Heart left ventricle (tissue), 16 donors: Measurements from ENCODE around the gene AXDND1. TPM values are rescaled to one million over a fixed set of nuclear protein-coding genes. Genes with fewer than 3 reads are reported as not detected.

ENCODE experiments used
- ATAC-seq, 4 donors: fragments of 200-7000 bp; cut with Tn5 transposase; one replicate each; pipeline ENCODE4 v1.9.1; 2020 to 2022; ENCODE audit warnings: moderate library complexity in 4 of 4, mild to moderate bottlenecking in 3 of 4, moderate number of reproducible peaks in 1 of 4
- DNase-seq, 5 donors: peaks; one replicate each; pipeline ENCODE4 v3.0.0-alpha.2; 2020
- H3K27ac ChIP-seq, 12 donors: fragments of 200-600 bp; sonication (generic) in 4 of 12; one replicate each; pipeline versions ENCODE4 v1.5.0 to v1.8.0; 2016 to 2022; ENCODE audit warnings: mild to moderate bottlenecking in 2 of 12
- H3K27me3 ChIP-seq, 9 donors: fragments of 200-600 bp; sonication (generic) in 2 of 9; one replicate each; pipeline versions ENCODE4 v1.5.1 to v1.8.0; 2016 to 2022; ENCODE audit warnings: mild to moderate bottlenecking in 3 of 9
- H3K36me3 ChIP-seq, 9 donors: fragments of 200-600 bp; sonication (generic) in 2 of 9; one replicate each; pipeline versions ENCODE4 v1.5.0 to v1.8.0; 2018 to 2022; ENCODE audit warnings: mild to moderate bottlenecking in 2 of 9
- H3K4me1 ChIP-seq, 12 donors: fragments of 200-600 bp; sonication (generic) in 4 of 12; one replicate each; pipeline versions ENCODE4 v1.5.0 to v1.8.0; 2016 to 2022; ENCODE audit warnings: mild to moderate bottlenecking in 3 of 12
- H3K4me3 ChIP-seq, 12 donors: fragments of 200-600 bp; sonication (generic) in 4 of 12; one replicate each; pipeline versions ENCODE4 v1.5.0 to v1.8.0; 2017 to 2022; ENCODE audit warnings: mild to moderate bottlenecking in 9 of 12, moderate library complexity in 4 of 12
- H3K9me3 ChIP-seq, 12 donors: fragments of 200-600 bp; sonication (generic) in 4 of 12; one replicate each; pipeline versions ENCODE4 v1.5.0 to v1.8.0; 2016 to 2022; ENCODE audit warnings: mild to moderate bottlenecking in 1 of 12
- CTCF ChIP-seq, 12 donors: fragments of 200-600 bp; sonication (generic) in 4 of 12; IDR thresholded peaks; one replicate each; pipeline versions ENCODE4 v1.5.0 to v1.8.0; 2018 to 2022; ENCODE audit warnings: antibody characterized with exemption in 12 of 12, mild to moderate bottlenecking in 5 of 12
- POLR2A ChIP-seq, 2 donors: fragments of 450-650 bp; IDR thresholded peaks; one replicate each; pipeline ENCODE4 v1.6.1; 2017; ENCODE audit warnings: antibody characterized with exemption in 2 of 2, mild to moderate bottlenecking in 2 of 2, moderate library complexity in 2 of 2
- WGBS, 4 donors: extraction: QIAGEN DNeasy Blood & Tissue Kit in 2 of 4; methylation state at CpG; one replicate each; pipeline versions ENCODE4 v1.1.5 to v1.1.7; 2013 to 2018; 5-methylcytosine and 5-hydroxymethylcytosine counted together
- intact Hi-C, 10 donors: fragments of 100-400 bp; cut with DNase I; formaldehyde crosslinking; loops; one replicate each; pipeline versions ENCODE4 v1.11.1 to v1.14.2; 2022
- polyA plus RNA-seq, 2 donors: library from polyadenylated mRNA; stranded (reverse); fragments of 200-250 nt; gene quantifications; one replicate each; pipeline ENCODE4 v1.2.3, GENCODE V29; 2013
- total RNA-seq, 9 donors: library from RNA; depleted of rRNA in 2 of 9; stranded (reverse); fragments of >200 nt in 2 of 9; fragmentation: NEBNext Ultra II Directional in 3 of 9; extraction: Animal tissue kit (Norgen Biotek cat#: 25700) in 3 of 9; gene quantifications; one replicate each; pipeline versions ENCODE4 v1.1.0 to v1.2.4, GENCODE V29; 2016 to 2023
- donor health status: ischemic (EF 13 %, LVEDD 7.1; RV severe dilation, severe dysfunction).
- donor health status: healthy with polysubstance abuse.
- donor health status: DM: no; HTN: yes; CAD: no.
- donor health status: DM: no; HTN: no; CAD: no.
- donor health status: ischemic (EF 25% LVEDD 6.9; RV normal size, moderate dysfunction).
- donor health status: ischemic (EF 25% LVEDD 5.7; RV mildly dilated, moderate dysfunction).
- donor health status: healthy.
- donor health status: DM: yes; HTN: yes; CAD: no.
- donor health status: ischemic (EF 35%, LVEDD 5.7; RV mildly dilated, moderate dysfunction).
- donor health status: nonischemic (EF 11% LVEDD 7.7; RV severe dilation, severe dysfunction).
- donor health status: DM: yes; HTN: yes; CAD: no.
- donor health status: PGD.
- donor health status: ischemic (EF 29% LVEDD 5.4; RV normal size, mild dysfunction).
- donor health status: nonischemic (EF 23%, LVEDD 6.1; RV moderate dilation, normal function).

The AXDND1 gene
- total and polyA plus RNA-seq, 11 donors, result 0.08 to 0.16 TPM; not detected in 9

DNA sequence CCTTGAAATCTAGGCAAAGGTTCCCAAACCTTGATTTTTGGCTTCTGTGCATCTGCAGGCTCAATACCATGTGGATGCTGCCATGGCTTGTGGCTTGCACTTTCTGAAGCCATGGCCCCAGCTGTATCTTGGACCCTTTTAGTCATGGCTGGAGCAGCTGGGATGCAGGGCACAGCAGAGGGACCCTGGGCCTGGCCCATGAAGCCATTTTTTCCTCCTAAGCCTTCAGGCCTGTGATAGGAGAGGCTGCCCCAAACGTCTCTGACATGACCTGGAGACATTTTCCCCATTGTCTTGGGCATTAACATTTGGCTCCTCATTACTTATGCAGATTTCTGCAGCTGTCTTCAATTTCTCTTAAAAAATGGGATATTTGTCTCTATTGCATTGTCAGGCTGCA lies 112.6 kb downstream of the AXDND1 start:
- H3K4me3 ChIP-seq, result no peak overlapping the region
- H3K36me3 ChIP-seq, result no peaks in the 10 kb centered on the region
- WGBS, 4 donors, result 10 to 20% (median 15%) methylated on average over 1 of the region's 1 CpG
- H3K4me1 ChIP-seq, result no peaks in the 10 kb centered on the region
- no peaks in the 10 kb centered on the region for H3K27me3 ChIP-seq
- no peak for ATAC-seq
- TF ChIP-seq CTCF (IDR thresholded peaks at IDR 0.05) (no peak), POLR2A (IDR thresholded peaks at IDR 0.05) (no peak)
- peaks cover 0 to 53% (median 20%) of the 10 kb centered on the region in 12 donors for H3K9me3 ChIP-seq
- H3K27ac ChIP-seq, result no peak overlapping the region
- DNase-seq, result no peak
- intact Hi-C loops, result no loop called here

DNA sequence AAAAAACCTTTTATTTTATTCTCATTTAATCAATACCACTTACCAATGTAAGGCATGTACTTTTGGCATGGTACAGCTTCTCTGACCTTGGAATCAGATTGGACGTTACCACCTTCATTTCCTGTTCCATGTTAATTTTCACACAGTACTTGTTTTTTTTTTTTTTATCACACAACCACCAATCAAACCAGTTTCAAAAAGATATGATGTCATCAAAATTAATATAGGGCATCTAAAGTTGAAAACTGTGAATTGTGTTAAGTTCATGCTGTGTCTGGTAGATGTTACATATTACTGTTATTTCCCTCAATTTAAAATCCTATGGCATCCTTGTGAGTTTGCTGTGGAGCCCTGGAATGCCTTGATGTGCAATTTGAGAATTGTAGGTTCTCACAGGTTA lies 124.8 kb downstream of the AXDND1 start:
- no peak for TF ChIP-seq POLR2A (IDR thresholded peaks at IDR 0.05)
- DNase-seq, result no peak
- intact Hi-C loops, result no loop called here
- WGBS, 4 donors, result 55 to 75% (median 59%) methylated on average over 1 of the region's 1 CpG
- H3K27ac ChIP-seq, result no peak overlapping the region
- H3K36me3 ChIP-seq, result no peaks in the 10 kb centered on the region
- no peak overlapping the region for H3K4me3 ChIP-seq
- peaks cover 0 to 22% (median 4%) of the 10 kb centered on the region in 12 donors for H3K9me3 ChIP-seq
- H3K27me3 ChIP-seq, result no peaks in the 10 kb centered on the region
- ATAC-seq, result no peak
- H3K4me1 ChIP-seq, result no peaks in the 10 kb centered on the region

DNA sequence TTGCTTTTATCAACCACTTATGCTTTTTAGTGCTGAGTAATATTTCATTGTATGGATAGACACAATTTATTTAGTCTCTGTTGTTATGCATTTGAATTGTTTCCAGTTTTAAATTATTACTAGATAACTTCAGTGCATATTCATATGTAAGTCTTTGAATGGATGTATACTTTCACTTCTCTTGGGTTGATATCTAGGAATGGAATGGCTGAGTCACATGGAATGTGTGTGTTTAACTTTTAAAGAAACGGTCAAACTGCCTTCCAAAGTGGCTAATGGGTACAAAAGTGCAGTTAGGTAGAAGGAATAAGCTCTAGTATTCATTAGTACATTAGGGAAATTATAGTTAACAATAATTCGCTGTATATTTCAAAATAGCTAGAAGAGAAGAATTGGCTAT lies 127.6 kb downstream of the AXDND1 start:
- no peaks in the 10 kb centered on the region for H3K4me1 ChIP-seq
- 67 to 77% (median 73%) methylated on average over 2 of the region's 2 CpGs for WGBS, 4 donors
- no peaks in the 10 kb centered on the region for H3K9me3 ChIP-seq
- no peaks in the 10 kb centered on the region for H3K36me3 ChIP-seq
- no peaks in the 10 kb centered on the region for H3K27me3 ChIP-seq
- no peak for ATAC-seq
- DNase-seq, result no peak
- H3K27ac ChIP-seq, result no peak overlapping the region
- H3K4me3 ChIP-seq, result no peak overlapping the region
- no peak for TF ChIP-seq POLR2A (IDR thresholded peaks at IDR 0.05)
- no peak for TF ChIP-seq CTCF (IDR thresholded peaks at IDR 0.05)
- intact Hi-C loops, result no loop called here

GRCh38 chr1:179506199-179506598 lies 140.4 kb downstream of the AXDND1 start:
- 69 to 87% (median 83%) methylated on average over 6 of the region's 6 CpGs for WGBS, 4 donors
- TF ChIP-seq CTCF (IDR thresholded peaks at IDR 0.05) (no peak), POLR2A (IDR thresholded peaks at IDR 0.05) (no peak)

DNA sequence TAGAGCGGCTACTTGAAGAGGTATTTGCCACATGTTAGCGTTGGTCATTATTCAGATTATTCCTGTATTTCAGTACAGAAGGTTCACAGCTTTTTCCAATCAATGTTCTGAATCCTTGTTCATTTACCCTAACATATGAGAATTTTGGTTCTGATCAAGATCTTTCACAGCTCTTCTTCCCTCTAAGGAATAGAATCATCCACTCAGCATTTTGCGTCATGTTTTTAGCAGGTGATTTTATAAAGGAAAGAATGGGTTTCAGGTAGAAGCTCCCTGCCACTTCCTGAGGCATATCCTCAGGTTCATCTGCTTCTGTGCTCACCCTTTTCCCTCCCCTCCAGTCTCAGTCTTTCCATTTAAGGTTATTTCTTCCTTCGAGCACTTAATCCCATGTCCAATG lies 143.6 kb downstream of the AXDND1 start:
- intact Hi-C loops, result no loop called here
- DNase-seq, result no peak

More at GRCh38 chr1:179506199-179506598, 140.4 kb downstream of the AXDND1 start:
- Histone ChIP-seq H3K27me3 (no peaks in the 10 kb centered on the region), H3K27ac (no peak overlapping the region), H3K4me1 (no peaks in the 10 kb centered on the region), H3K9me3 (no peaks in the 10 kb centered on the region), H3K4me3 (no peak overlapping the region), H3K36me3 (no peaks in the 10 kb centered on the region)
- ATAC-seq (no peak), DNase-seq (no peak)
- intact Hi-C loops, result no loop called here

More for the DNA sequence above, 143.6 kb downstream of the AXDND1 start:
- no peak for TF ChIP-seq POLR2A (IDR thresholded peaks at IDR 0.05)
- no peak for TF ChIP-seq CTCF (IDR thresholded peaks at IDR 0.05)
- no peaks in the 10 kb centered on the region for H3K4me1 ChIP-seq
- no peak overlapping the region for H3K27ac ChIP-seq
- H3K9me3 ChIP-seq, result peaks cover 0 to 11% (median 0%) of the 10 kb centered on the region in 12 donors
- no peaks in the 10 kb centered on the region for H3K36me3 ChIP-seq
- 80 to 91% (median 86%) methylated on average over 4 of the region's 4 CpGs for WGBS, 4 donors
- no peak for ATAC-seq
- H3K4me3 ChIP-seq, result no peak overlapping the region
- no peaks in the 10 kb centered on the region for H3K27me3 ChIP-seq
